Measurements from ENCODE around the gene SNX27.

SNX27 gene

DNA sequence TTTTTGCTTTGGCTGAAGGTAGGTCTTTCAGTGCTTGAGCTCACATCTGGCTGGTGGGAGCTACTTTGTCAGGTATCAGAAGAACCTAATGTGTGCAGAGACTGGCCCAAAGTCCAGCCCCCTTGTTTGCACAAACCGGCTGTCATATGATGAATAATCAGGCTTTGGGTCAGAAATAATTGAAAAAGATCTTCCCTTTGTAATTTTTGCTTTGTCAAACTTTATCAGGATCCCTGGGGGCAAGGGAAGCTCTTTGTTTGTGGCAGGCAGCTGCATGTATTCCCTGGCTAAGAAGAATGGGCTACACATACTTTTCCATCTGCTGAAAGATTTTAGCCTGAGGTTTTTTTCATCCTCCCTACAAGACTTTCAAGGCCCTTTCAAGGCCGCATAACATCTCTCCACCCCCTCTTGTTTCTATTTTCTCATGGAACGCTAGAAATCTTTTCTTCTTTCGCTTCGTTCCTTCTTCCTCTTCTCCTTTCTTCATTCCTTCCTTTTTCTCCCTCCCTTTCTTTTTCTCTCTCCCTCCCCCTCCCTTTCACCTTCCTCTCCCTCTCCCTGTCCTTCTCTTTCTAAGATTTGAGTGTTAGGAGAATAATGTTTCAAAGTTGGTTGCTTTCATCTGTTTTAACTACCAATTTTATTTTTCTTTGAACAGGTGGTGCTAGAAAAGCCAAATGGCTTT lies 46.2 kb upstream of the SNX27 start:
- Histone ChIP-seq H3K4me1 (ENCODE audit: control insufficient read depth, low read length) (no peaks in the 10 kb centered on the region), H3K27ac (ENCODE audit: low read depth, low read length) (no peak overlapping the region), H4K20me1 (ENCODE audit: control insufficient read depth, insufficient read depth, low read depth, low read length) (no peaks in the 10 kb centered on the region), H3K9me3 (ENCODE audit: control insufficient read depth, insufficient read depth, low read length) (no peaks in the 10 kb centered on the region), H3K27me3 (ENCODE audit: control insufficient read depth, low read length) (peaks cover 2% of the 10 kb centered on the region; the same call in 1 of the 2 replicates), H3K9me2 (replicated peaks; ENCODE audit: control insufficient read depth, low read length) (no peaks in the 10 kb centered on the region), H3K4me3 (ENCODE audit: low read length) (no peak overlapping the region), H3K4me2 (ENCODE audit: low read length) (no peak overlapping the region), H3K79me2 (ENCODE audit: control insufficient read depth, low read length) (no peaks in the 10 kb centered on the region), H3F3A (ENCODE audit: control insufficient read depth, insufficient read depth) (no peaks in the 10 kb centered on the region), H3K36me3 (ENCODE audit: control insufficient read depth, low read length) (no peaks in the 10 kb centered on the region)
- no peak for TF ChIP-seq EZH2phosphoT487 (IDR thresholded peaks at IDR 0.05; ENCODE audit: borderline replicate concordance, low read length)
- TF ChIP-seq, protein P1, sequence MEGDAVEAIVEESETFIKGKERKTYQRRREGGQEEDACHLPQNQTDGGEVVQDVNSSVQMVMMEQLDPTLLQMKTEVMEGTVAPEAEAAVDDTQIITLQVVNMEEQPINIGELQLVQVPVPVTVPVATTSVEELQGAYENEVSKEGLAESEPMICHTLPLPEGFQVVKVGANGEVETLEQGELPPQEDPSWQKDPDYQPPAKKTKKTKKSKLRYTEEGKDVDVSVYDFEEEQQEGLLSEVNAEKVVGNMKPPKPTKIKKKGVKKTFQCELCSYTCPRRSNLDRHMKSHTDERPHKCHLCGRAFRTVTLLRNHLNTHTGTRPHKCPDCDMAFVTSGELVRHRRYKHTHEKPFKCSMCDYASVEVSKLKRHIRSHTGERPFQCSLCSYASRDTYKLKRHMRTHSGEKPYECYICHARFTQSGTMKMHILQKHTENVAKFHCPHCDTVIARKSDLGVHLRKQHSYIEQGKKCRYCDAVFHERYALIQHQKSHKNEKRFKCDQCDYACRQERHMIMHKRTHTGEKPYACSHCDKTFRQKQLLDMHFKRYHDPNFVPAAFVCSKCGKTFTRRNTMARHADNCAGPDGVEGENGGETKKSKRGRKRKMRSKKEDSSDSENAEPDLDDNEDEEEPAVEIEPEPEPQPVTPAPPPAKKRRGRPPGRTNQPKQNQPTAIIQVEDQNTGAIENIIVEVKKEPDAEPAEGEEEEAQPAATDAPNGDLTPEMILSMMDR (IDR thresholded peaks at IDR 0.05; ENCODE audit: low read depth, low read length, poor library complexity, severe bottlenecking) = no peak

DNA sequence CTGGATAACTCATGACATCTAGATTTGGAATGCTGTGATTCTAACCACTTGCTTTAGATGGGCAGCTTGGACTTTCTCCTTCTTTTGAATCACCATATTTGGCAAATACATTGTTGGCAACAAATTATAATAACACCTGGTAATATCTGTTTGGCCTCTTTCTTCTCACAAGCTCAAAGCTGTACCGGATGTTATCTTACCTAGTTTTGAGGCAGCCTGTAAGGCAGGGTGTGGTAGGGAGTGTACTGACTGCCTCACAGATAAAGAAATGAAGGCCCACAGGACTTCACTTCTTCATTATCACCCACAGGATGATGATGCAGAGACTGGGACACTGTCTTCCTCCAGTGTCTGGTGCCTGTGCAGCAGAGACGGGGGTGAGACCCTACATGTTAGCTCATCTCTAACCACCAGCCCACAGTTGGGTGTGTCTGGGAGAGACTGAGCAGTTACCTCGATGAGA lies 43.2 kb upstream of the SNX27 start:
- TF ChIP-seq, protein P1 (IDR thresholded peaks at IDR 0.05; ENCODE audit: low read depth, low read length, poor library complexity, severe bottlenecking) = no peak
- TF ChIP-seq EZH2phosphoT487 (IDR thresholded peaks at IDR 0.05; ENCODE audit: borderline replicate concordance, low read length) = no peak
- no peaks in the 10 kb centered on the region for H3F3A ChIP-seq (ENCODE audit: control insufficient read depth, insufficient read depth)
- no peaks in the 10 kb centered on the region for H3K9me3 ChIP-seq (ENCODE audit: control insufficient read depth, insufficient read depth, low read length)
- H3K79me2 ChIP-seq (ENCODE audit: control insufficient read depth, low read length) = no peaks in the 10 kb centered on the region
- H3K4me2 ChIP-seq (ENCODE audit: low read length) = no peak overlapping the region
- no peaks in the 10 kb centered on the region for H3K9me2 ChIP-seq (replicated peaks; ENCODE audit: control insufficient read depth, low read length)
- H3K36me3 ChIP-seq (ENCODE audit: control insufficient read depth, low read length) = no peaks in the 10 kb centered on the region
- H3K27ac ChIP-seq (ENCODE audit: low read depth, low read length) = no peak overlapping the region
- no peaks in the 10 kb centered on the region for H4K20me1 ChIP-seq (ENCODE audit: control insufficient read depth, insufficient read depth, low read depth, low read length)
- H3K27me3 ChIP-seq (ENCODE audit: control insufficient read depth, low read length) = peaks cover 2% of the 10 kb centered on the region; the same call in 1 of the 2 replicates
- no peak overlapping the region for H3K4me3 ChIP-seq (ENCODE audit: low read length)
- no peaks in the 10 kb centered on the region for H3K4me1 ChIP-seq (ENCODE audit: control insufficient read depth, low read length)

DNA sequence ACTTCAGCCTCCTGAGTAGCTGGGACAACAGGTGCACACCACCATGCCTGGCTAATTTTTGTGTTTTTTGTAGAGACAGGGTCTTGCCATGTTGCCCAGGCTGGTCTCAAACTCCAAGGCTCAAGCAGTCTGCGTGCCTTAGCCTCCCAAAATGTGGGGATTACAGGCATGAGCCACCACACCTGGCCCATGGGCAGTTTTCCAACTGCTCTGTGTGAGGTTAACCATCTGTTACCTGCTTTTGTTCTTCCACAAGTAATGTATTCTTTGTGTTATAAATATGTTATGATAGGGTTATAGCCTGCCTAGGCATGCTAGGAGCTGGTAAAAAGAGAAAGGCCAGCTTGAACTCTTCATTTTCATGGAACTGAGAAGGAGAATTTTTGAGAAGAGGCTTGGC lies 41.0 kb upstream of the SNX27 start:
- H3K27ac ChIP-seq (ENCODE audit: low read depth, low read length) = no peak overlapping the region
- H3K36me3 ChIP-seq (ENCODE audit: control insufficient read depth, low read length) = no peaks in the 10 kb centered on the region
- no peak overlapping the region for H3K4me3 ChIP-seq (ENCODE audit: low read length)

More for the DNA sequence above, 41.0 kb upstream of the SNX27 start:
- H3K4me1 ChIP-seq (ENCODE audit: control insufficient read depth, low read length) = no peaks in the 10 kb centered on the region
- H3K4me2 ChIP-seq (ENCODE audit: low read length) = no peak overlapping the region
- no peaks in the 10 kb centered on the region for H3K79me2 ChIP-seq (ENCODE audit: control insufficient read depth, low read length)
- H3F3A ChIP-seq (ENCODE audit: control insufficient read depth, insufficient read depth) = no peaks in the 10 kb centered on the region
- H4K20me1 ChIP-seq (ENCODE audit: control insufficient read depth, insufficient read depth, low read depth, low read length) = no peaks in the 10 kb centered on the region
- no peaks in the 10 kb centered on the region; the same call in 1 of the 2 replicates for H3K27me3 ChIP-seq (ENCODE audit: control insufficient read depth, low read length)
- TF ChIP-seq EZH2phosphoT487 (IDR thresholded peaks at IDR 0.05; ENCODE audit: borderline replicate concordance, low read length) = no peak
- TF ChIP-seq, protein P1 (IDR thresholded peaks at IDR 0.05; ENCODE audit: low read depth, low read length, poor library complexity, severe bottlenecking) = no peak
- no peaks in the 10 kb centered on the region for H3K9me3 ChIP-seq (ENCODE audit: control insufficient read depth, insufficient read depth, low read length)
- no peaks in the 10 kb centered on the region for H3K9me2 ChIP-seq (replicated peaks; ENCODE audit: control insufficient read depth, low read length)

Measured in DOHH2 (cell line).